Liver (tissue), 3 donors: Measurements from ENCODE around the gene TECRL.

Experiments
- ATF3 ChIP-seq: IDR thresholded peaks from 2 replicates; pipeline ENCODE4 v1.6.1; 2016; ENCODE audit warnings: antibody characterized with exemption
- CTCF ChIP-seq: fragments of 150-350 bp; IDR thresholded peaks from 2 replicates; pipeline ENCODE4 v1.5.1; 2017; ENCODE audit warnings: improper control_type of control experiment, low read depth, low read length; ENCODE audit not compliant: missing input control
- EGR1 ChIP-seq, 2 donors: IDR thresholded peaks; 2 replicates each; pipeline ENCODE4 v1.6.1; 2016 to 2018; ENCODE audit warnings: antibody characterized with exemption in 2 of 2, low read depth in 2 of 2
- FOXA1 ChIP-seq: IDR thresholded peaks from 2 replicates; pipeline ENCODE4 v1.6.1; 2016; ENCODE audit warnings: antibody characterized with exemption
- GABPA ChIP-seq, 2 donors: IDR thresholded peaks in 1 of 2; conservative IDR thresholded peaks in 1 of 2; 2 replicates each; pipeline ENCODE4 v1.6.1; 2016; ENCODE audit warnings: antibody characterized with exemption in 2 of 2, mild to moderate bottlenecking in 1 of 2, moderate library complexity in 1 of 2
- JUND ChIP-seq, 2 donors: IDR thresholded peaks; 2 replicates each; pipeline ENCODE4 v1.6.1; 2016; ENCODE audit warnings: antibody characterized with exemption in 2 of 2
- NR2F2 ChIP-seq: IDR thresholded peaks from 2 replicates; pipeline ENCODE4 v1.6.1; 2016; ENCODE audit warnings: antibody characterized with exemption
- RAD21 ChIP-seq, 2 donors: IDR thresholded peaks; 2 replicates each; pipeline ENCODE4 v1.6.1; 2016; ENCODE audit warnings: antibody characterized with exemption in 2 of 2, mild to moderate bottlenecking in 2 of 2
- SP1 ChIP-seq: IDR thresholded peaks from 2 replicates; pipeline ENCODE4 v1.6.1; 2018; ENCODE audit warnings: antibody characterized with exemption, mild to moderate bottlenecking
- TAF1 ChIP-seq: conservative IDR thresholded peaks from 2 replicates; pipeline ENCODE4 v1.6.1; 2016; ENCODE audit warnings: antibody characterized with exemption, mild to moderate bottlenecking
- YY1 ChIP-seq: IDR thresholded peaks from 2 replicates; pipeline ENCODE4 v1.6.1; 2016; ENCODE audit warnings: antibody characterized with exemption, mild to moderate bottlenecking
- TF ChIP-seq, protein P1 (sequence below): IDR thresholded peaks from 2 replicates; pipeline ENCODE4 v1.6.1; 2016; ENCODE audit warnings: antibody characterized with exemption
- TF ChIP-seq, protein P2 (sequence below): IDR thresholded peaks from 2 replicates; pipeline ENCODE4 v1.6.1; 2016; ENCODE audit warnings: antibody characterized with exemption, mild to moderate bottlenecking
- donor health status: healthy.
- donor health status: healthy.

- TF ChIP-seq CTCF (no peak), RAD21 (IDR thresholded peaks at IDR 0.05) (no peak), ATF3 (no peak), JUND (IDR thresholded peaks at IDR 0.05) (no peak), NR2F2 (no peak), TAF1 (no peak), FOXA1 (no peak), EGR1 (IDR thresholded peaks at IDR 0.05; ENCODE audit: low read depth in 2 of 2) (no peak), YY1 (no peak), GABPA (IDR thresholded peaks at IDR 0.05 in 1 of 2, conservative IDR thresholded peaks at IDR 0.05 in 1 of 2) (no peak), SP1 (no peak)
- TF ChIP-seq, protein P1, sequence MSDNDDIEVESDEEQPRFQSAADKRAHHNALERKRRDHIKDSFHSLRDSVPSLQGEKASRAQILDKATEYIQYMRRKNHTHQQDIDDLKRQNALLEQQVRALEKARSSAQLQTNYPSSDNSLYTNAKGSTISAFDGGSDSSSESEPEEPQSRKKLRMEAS: no peak
- TF ChIP-seq, protein P2, sequence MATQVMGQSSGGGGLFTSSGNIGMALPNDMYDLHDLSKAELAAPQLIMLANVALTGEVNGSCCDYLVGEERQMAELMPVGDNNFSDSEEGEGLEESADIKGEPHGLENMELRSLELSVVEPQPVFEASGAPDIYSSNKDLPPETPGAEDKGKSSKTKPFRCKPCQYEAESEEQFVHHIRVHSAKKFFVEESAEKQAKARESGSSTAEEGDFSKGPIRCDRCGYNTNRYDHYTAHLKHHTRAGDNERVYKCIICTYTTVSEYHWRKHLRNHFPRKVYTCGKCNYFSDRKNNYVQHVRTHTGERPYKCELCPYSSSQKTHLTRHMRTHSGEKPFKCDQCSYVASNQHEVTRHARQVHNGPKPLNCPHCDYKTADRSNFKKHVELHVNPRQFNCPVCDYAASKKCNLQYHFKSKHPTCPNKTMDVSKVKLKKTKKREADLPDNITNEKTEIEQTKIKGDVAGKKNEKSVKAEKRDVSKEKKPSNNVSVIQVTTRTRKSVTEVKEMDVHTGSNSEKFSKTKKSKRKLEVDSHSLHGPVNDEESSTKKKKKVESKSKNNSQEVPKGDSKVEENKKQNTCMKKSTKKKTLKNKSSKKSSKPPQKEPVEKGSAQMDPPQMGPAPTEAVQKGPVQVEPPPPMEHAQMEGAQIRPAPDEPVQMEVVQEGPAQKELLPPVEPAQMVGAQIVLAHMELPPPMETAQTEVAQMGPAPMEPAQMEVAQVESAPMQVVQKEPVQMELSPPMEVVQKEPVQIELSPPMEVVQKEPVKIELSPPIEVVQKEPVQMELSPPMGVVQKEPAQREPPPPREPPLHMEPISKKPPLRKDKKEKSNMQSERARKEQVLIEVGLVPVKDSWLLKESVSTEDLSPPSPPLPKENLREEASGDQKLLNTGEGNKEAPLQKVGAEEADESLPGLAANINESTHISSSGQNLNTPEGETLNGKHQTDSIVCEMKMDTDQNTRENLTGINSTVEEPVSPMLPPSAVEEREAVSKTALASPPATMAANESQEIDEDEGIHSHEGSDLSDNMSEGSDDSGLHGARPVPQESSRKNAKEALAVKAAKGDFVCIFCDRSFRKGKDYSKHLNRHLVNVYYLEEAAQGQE: no peak
These were observed 67.5 kb downstream of the TECRL start for GRCh38 chr4:64341711-64342110.
